ENCODE results near the gene EXOSC1. TPM values are rescaled to one million over a fixed set of nuclear protein-coding genes. Genes with fewer than 3 reads are reported as not detected.
"Not testable (repeated sequence)": the region's sequence is repeated elsewhere in the genome, so short reads cannot be mapped to it uniquely, and the experiment has no call there.

Gene EXOSC1
- total and polyA plus RNA-seq, 7 donors: 29.1 to 42.6 (median 37.5) TPM

- 82 to 83% methylated on average over 9 of the region's 9 CpGs for WGBS, 2 donors
- TF ChIP-seq EP300 (IDR thresholded peaks at IDR 0.05) (no peak), POLR2A (IDR thresholded peaks at IDR 0.05) (no peak), POLR2AphosphoS5 (IDR thresholded peaks at IDR 0.05) (no peak), CTCF (IDR thresholded peaks at IDR 0.05) (no peak)
Measured at GRCh38 chr10:97479939-97480338, 34.1 kb upstream of the EXOSC1 start.

DNA sequence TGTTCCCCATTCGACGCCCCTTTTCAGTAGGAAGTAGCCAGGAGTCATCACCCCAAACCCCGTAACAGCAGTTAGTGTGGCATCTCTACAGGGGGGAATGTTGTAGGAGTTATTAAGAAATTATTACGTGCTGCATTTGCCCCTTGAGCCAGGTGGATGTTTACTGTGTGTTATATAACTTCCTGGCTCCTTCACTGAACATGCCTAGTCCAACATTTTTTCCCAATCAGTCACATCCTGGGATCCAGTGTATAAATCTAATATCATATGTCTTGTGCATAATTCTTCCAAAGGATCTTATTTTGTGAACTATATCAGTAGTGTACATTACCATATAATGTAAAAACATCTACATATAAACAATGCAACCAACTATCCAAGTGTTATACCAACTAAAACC is 33.6 kb upstream of the EXOSC1 start:
- intact Hi-C loops (cut with DNase I); H3K4me1 ChIP-seq; H3K9me3 ChIP-seq; H3K27me3 ChIP-seq; DNase-seq; H3K27ac ChIP-seq; H3K4me3 ChIP-seq: not testable (repeated sequence)
- 95 to 96% methylated on average over 4 of the region's 4 CpGs for WGBS, 2 donors
- peaks cover 9 to 79% (median 59%) of the 10 kb centered on the region in 4 donors for H3K36me3 ChIP-seq

More at GRCh38 chr10:97479939-97480338, 34.1 kb upstream of the EXOSC1 start:
- H3K4me3 ChIP-seq: no peak overlapping the region
- H3K27ac ChIP-seq: no peak overlapping the region
- no peaks in the 10 kb centered on the region for H3K9me3 ChIP-seq
- peaks cover 9 to 78% (median 55%) of the 10 kb centered on the region in 4 donors for H3K36me3 ChIP-seq
- intact Hi-C loops (cut with DNase I): no loop called here
- no peaks in the 10 kb centered on the region for H3K27me3 ChIP-seq
- DNase-seq: no peak
- peaks cover 0 to 8% (median 0%) of the 10 kb centered on the region in 4 donors for H3K4me1 ChIP-seq

DNA sequence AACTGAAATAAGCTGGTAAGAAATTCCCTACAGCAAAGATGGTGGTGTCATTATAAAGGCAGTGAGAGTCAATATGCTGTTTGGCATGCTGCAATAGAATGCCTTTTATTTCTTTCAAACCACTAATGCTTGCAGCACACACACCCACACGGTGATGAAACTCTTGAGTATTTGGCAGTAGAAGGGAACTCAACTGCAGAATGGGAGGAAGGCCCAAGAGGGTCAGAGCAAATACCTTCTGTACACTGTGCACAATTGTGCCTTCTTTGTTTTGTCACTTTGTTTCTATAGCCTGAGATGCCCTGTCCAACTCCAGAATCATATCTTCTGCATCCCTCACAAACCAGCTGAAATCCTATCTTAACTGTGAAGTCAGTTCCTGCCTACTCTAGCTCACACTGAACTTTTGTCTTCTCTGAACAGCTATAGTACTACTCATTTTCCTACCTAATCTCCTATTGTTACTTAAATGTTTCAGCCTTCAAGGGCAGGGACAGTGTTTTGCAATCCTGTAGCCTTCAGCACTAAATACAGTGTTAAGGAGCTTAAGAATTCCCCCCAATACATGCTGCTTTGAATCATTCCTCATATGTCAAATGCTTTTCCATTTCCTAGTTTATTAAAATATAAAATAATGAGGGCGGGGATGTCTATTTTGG is 30.3 kb upstream of the EXOSC1 start:
- no peak for DNase-seq
- WGBS, 2 donors: 86% methylated on average over 2 of the region's 2 CpGs
- intact Hi-C loops (cut with DNase I): no loop called here
- Histone ChIP-seq H3K9me3 (no peaks in the 10 kb centered on the region), H3K27me3 (no peaks in the 10 kb centered on the region), H3K4me1 (no peaks in the 10 kb centered on the region), H3K27ac (no peak overlapping the region), H3K36me3 (peaks cover 10 to 99% (median 64%) of the 10 kb centered on the region in 4 donors), H3K4me3 (no peak overlapping the region)
- no peak for TF ChIP-seq POLR2AphosphoS5 (IDR thresholded peaks at IDR 0.05)
- TF ChIP-seq CTCF (IDR thresholded peaks at IDR 0.05): no peak
- no peak for TF ChIP-seq EP300 (IDR thresholded peaks at IDR 0.05)
- no peak for TF ChIP-seq POLR2A (IDR thresholded peaks at IDR 0.05)

- TF ChIP-seq EP300 (IDR thresholded peaks at IDR 0.05) (no peak), POLR2AphosphoS5 (IDR thresholded peaks at IDR 0.05) (no peak), CTCF (IDR thresholded peaks at IDR 0.05) (no peak), POLR2A (IDR thresholded peaks at IDR 0.05) (no peak)
- Histone ChIP-seq H3K9me3 (no peaks in the 10 kb centered on the region), H3K36me3 (peaks cover 10 to 99% (median 62%) of the 10 kb centered on the region in 4 donors), H3K4me1 (no peaks in the 10 kb centered on the region), H3K4me3 (no peak overlapping the region), H3K27ac (no peak overlapping the region), H3K27me3 (no peaks in the 10 kb centered on the region)
- intact Hi-C loops (cut with DNase I): no loop called here
- DNase-seq: no peak
- WGBS, 2 donors: 96 to 98% methylated on average over 4 of the region's 4 CpGs
Measured at GRCh38 chr10:97474918-97475317, 29.1 kb upstream of the EXOSC1 start.

DNA sequence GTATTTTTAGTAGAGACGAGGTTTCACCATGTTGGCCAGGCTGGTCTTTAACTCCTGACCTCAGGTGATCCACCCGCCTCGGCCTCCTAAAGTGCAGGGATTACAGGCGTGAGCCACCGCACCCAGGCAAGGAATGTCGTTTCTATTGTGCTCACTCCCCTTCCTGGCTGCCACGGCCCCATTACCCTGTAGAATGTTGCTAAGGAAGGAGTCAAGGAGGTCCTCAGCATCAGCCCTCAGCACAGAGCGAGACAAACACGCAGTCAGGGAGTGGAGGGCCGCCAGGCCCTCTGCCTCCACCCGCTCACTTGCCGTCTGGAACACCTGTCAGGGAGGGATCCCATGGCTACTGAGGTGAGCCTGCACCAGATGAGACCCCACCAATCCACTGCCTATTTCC is 23.0 kb upstream of the EXOSC1 start:
- DNase-seq; H3K4me1 ChIP-seq; intact Hi-C loops (cut with DNase I); H3K27ac ChIP-seq; H3K4me3 ChIP-seq; H3K9me3 ChIP-seq; H3K27me3 ChIP-seq: not testable (repeated sequence)
- 76 to 90% methylated on average over 12 of the region's 12 CpGs for WGBS, 2 donors
- peaks cover 47 to 100% (median 71%) of the 10 kb centered on the region in 4 donors for H3K36me3 ChIP-seq

DNA sequence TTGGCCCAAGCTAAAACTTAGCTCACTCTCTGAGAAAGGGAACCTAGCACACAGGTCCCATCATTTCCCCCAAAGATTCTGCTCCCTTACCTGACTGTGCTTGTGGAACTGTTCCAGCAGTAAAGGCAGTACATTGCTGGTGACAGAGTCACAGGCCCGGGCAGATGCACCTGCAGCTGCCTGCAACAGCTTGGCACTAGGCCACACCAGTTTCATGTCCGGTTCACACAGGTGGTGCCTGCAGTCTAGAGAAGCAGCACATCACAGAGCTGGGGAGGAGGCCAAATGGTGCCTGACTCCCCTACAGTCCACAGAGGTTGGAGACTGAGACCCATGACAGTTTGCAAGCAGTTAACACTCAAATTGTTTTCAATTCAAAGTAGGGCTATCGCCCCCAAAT is 22.4 kb upstream of the EXOSC1 start:
- Histone ChIP-seq H3K36me3 (peaks cover 47 to 100% (median 68%) of the 10 kb centered on the region in 4 donors), H3K4me1 (no peaks in the 10 kb centered on the region), H3K9me3 (no peaks in the 10 kb centered on the region), H3K4me3 (no peak overlapping the region), H3K27ac (no peak overlapping the region), H3K27me3 (no peaks in the 10 kb centered on the region)
- TF ChIP-seq EP300 (IDR thresholded peaks at IDR 0.05) (no peak), CTCF (IDR thresholded peaks at IDR 0.05) (no peak), POLR2AphosphoS5 (IDR thresholded peaks at IDR 0.05) (no peak), POLR2A (IDR thresholded peaks at IDR 0.05) (no peak)
- DNase-seq: no peak
- intact Hi-C loops (cut with DNase I): no loop called here
- 49 to 68% methylated on average over 3 of the region's 3 CpGs for WGBS, 2 donors

All from sigmoid colon (tissue), 7 donors.